ENCODE results near the gene SHB. TPM values are rescaled to one million over a fixed set of nuclear protein-coding genes. Genes with fewer than 3 reads are reported as not detected.

SHB gene
- total and polyA plus RNA-seq, 8 donors, result 16.1 to 26.8 (median 21.9) TPM

DNA sequence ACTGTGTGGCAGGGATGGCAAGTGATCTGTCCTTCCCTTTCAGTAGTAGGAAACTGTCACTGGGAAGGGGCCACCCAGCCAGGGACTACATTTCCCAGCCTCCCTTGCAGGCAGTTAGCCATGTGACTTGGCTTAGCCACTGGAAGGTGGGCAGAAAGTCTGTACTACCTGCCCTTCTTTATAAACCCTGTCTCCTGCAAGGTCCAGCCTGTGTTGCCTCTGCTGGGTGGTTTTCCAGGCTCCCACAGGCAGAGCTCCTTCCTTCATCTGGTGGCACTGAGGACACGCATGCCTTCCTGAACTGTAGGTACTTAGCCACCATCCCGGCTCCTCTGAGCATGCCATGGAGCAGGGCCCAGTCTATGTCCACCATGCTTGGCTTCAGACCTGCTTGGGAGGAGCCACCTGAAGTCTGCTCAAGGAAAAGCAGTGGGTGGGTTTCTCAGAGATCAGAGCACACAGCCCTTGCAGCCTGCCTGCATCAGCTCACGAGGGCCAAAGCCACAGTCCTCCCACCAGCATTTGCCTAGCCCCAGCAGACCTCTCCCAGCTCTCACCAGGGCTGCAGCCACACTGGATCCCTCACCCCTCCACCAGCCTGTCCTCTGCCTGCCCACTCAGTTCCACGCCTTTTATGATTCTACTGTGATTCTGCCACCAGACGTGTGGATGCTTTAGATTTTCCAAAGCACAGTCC, 148.4 kb downstream of the SHB start:
- intact Hi-C loops (cut with DNase I), result no loop called here
- H3K27ac ChIP-seq, result no peak overlapping the region
- ATAC-seq (no peak), DNase-seq (peak in 2 of 4 donors; percentile 32 to 41)
- H3K4me1 ChIP-seq, result peaks cover 5 to 19% of the 10 kb centered on the region in 2 donors
- H3K9me3 ChIP-seq, result no peaks in the 10 kb centered on the region
- H3K36me3 ChIP-seq, result peaks cover 0 to 6% of the 10 kb centered on the region in 2 donors
- H3K4me3 ChIP-seq, result no peak overlapping the region
- TF ChIP-seq, protein P1, sequence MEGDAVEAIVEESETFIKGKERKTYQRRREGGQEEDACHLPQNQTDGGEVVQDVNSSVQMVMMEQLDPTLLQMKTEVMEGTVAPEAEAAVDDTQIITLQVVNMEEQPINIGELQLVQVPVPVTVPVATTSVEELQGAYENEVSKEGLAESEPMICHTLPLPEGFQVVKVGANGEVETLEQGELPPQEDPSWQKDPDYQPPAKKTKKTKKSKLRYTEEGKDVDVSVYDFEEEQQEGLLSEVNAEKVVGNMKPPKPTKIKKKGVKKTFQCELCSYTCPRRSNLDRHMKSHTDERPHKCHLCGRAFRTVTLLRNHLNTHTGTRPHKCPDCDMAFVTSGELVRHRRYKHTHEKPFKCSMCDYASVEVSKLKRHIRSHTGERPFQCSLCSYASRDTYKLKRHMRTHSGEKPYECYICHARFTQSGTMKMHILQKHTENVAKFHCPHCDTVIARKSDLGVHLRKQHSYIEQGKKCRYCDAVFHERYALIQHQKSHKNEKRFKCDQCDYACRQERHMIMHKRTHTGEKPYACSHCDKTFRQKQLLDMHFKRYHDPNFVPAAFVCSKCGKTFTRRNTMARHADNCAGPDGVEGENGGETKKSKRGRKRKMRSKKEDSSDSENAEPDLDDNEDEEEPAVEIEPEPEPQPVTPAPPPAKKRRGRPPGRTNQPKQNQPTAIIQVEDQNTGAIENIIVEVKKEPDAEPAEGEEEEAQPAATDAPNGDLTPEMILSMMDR (IDR thresholded peaks at IDR 0.05), result no peak
- H3K27me3 ChIP-seq, result no peaks in the 10 kb centered on the region

DNA sequence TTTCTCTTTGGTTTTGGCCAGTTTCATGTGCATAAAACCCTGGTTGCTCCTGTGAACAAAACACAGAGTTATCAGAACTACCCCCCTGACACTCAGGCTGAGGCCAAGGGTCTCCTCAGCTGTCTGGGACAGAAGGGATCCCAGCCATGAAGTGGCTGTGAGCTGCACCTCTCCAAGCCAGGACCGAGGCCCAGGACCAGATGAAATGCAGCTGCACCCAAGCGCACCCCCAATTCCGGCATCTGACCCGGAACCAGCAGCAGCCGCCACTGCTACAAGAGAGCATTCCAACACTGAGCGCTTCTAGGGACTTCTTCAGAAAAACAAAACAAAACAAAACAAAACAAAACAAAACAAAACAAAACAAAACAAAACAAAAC, 149.1 kb downstream of the SHB start:
- H3K36me3 ChIP-seq, result peaks cover 0 to 6% of the 10 kb centered on the region in 2 donors
- intact Hi-C loops (cut with DNase I), result loop anchor here in 1 of 2 donors (5.0 to 10.0 kb wide), 3 partner anchors 165 to 445 kb away; no protein-coding TSS in a partner anchor
- DNase-seq, result peak in 2 of 4 donors; percentile 24 to 48
- H3K9me3 ChIP-seq, result no peaks in the 10 kb centered on the region
- H3K27me3 ChIP-seq, result no peaks in the 10 kb centered on the region
- TF ChIP-seq, protein P1 (IDR thresholded peaks at IDR 0.05), result no peak
- no peak overlapping the region for H3K4me3 ChIP-seq
- H3K27ac ChIP-seq, result no peak overlapping the region
- H3K4me1 ChIP-seq, result peaks cover 5 to 15% of the 10 kb centered on the region in 2 donors
- ATAC-seq, result no peak

DNA sequence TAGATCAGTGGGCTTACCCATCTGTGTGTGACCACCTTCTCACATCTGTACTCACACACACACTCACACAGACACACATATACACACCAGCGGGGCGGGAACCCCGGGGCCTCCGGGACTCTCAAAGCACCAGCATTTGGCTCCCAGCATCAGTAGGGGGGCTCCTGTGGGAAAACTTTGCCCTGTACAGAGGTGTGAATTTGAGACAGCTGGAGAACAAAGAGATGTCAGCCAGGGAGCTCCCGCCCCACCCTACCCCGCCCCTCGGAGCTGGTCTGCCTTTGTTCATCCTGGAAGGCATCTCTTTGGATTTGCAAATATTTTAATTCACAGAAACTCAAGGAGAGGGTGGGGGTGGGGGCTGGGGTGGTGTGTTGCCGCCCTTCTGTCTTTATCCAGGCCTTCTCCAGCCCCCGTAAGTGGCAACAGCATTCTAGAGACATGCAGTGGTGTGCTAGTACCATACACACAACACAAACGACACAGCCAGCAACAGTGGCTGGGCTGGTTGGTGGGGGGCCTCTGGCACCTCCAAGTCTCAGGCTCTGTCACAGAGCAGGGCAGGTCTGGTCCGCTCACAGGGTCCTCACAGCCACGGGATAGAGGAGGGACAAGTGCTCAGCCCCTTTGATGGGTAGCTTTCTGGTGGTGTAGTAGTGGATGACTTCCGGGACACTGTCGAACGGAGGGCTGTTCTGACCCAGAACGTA, 149.6 kb downstream of the SHB start:
- H3K27ac ChIP-seq, result no peak overlapping the region
- no peaks in the 10 kb centered on the region for H3K27me3 ChIP-seq
- peaks cover 0 to 6% of the 10 kb centered on the region in 2 donors for H3K36me3 ChIP-seq
- TF ChIP-seq, protein P1 (IDR thresholded peaks at IDR 0.05), result no peak
- DNase-seq, result peak in 1 of 4 donors; percentile 47
- peaks cover 5 to 15% of the 10 kb centered on the region in 2 donors for H3K4me1 ChIP-seq
- no peak for ATAC-seq
- no peak overlapping the region for H3K4me3 ChIP-seq
- intact Hi-C loops (cut with DNase I), result loop anchor here in 1 of 2 donors (5.0 to 10.0 kb wide), 3 partner anchors 165 to 445 kb away; no protein-coding TSS in a partner anchor
- no peaks in the 10 kb centered on the region for H3K9me3 ChIP-seq

DNA sequence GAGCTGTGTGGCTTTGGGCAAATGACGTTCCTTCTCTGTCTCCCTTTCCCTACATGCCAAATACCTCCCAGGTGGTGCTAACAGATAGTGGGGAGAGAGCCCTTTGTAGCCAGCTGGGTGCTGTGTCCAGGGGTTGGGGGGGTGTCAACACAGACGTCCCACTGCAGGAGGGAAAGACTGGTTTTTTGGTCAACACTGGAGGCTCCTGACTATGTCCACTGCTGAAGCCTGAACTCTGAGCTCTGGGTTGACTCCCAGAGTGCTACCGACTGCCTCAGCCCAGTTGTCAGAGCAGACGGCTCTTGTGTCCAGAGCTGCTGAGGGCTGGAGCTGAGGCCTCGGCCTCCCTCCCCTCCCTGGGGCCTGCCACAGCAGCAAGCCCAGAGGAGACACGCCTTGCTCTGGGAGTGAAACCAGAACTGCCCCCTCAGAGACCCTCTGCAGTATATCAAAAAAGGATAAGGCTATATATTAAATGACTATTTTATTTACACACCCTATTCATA, 150.3 kb downstream of the SHB start:
- Histone ChIP-seq H3K27ac (no peak overlapping the region), H3K9me3 (no peaks in the 10 kb centered on the region), H3K36me3 (peaks cover 0 to 6% of the 10 kb centered on the region in 2 donors), H3K4me1 (peaks cover 5 to 15% of the 10 kb centered on the region in 2 donors), H3K4me3 (no peak overlapping the region), H3K27me3 (no peaks in the 10 kb centered on the region)
- TF ChIP-seq, protein P1 (IDR thresholded peaks at IDR 0.05), result no peak
- ATAC-seq, result no peak
- DNase-seq, result no peak
- intact Hi-C loops (cut with DNase I), result loop anchor here in 1 of 2 donors (5.0 to 10.0 kb wide), 3 partner anchors 166 to 446 kb away; no protein-coding TSS in a partner anchor

Measured in left lung (tissue), 10 donors.